GM12878 (cell line): ENCODE data around the gene RRP15. TPM values are rescaled to one million over a fixed set of nuclear protein-coding genes. Genes with fewer than 3 reads are reported as not detected.
A peak's percentile ranks its signal among the peaks of the same experiment; 100 is the strongest.

Experiments
- EP300 ChIP-seq, 2 experiments: fragments of 150-350 bp in 1 of 2; IDR thresholded peaks; 2 replicates each; pipeline ENCODE4 v1.6.1; 2011 to 2012; ENCODE audit warnings: low read depth in 2 of 2, low read length in 2 of 2, borderline replicate concordance in 1 of 2, improper control_type of control experiment in 1 of 2, inconsistent platforms in 1 of 2; ENCODE audit not compliant: control insufficient read depth in 1 of 2
- HDAC2 ChIP-seq: fragments of 200-600 bp; sonication (generic); IDR thresholded peaks from 2 replicates; pipeline ENCODE4 v1.6.1; 2017
- KAT2A ChIP-seq: conservative IDR thresholded peaks from 2 replicates; pipeline ENCODE4 v1.6.1; 2011; ENCODE audit warnings: low read depth, low read length; ENCODE audit not compliant: control insufficient read depth
- RCOR1 ChIP-seq: conservative IDR thresholded peaks from 2 replicates; pipeline ENCODE4 v1.6.1; 2012; ENCODE audit warnings: low read depth, low read length, improper control_type of control experiment
- RUNX3 ChIP-seq: IDR thresholded peaks from 2 replicates; pipeline ENCODE4 v1.6.1; 2012; ENCODE audit warnings: low read length, inconsistent platforms
- STAT3 ChIP-seq: IDR thresholded peaks from 2 replicates; pipeline ENCODE4 v1.6.1; 2011; ENCODE audit warnings: low read depth, low read length, improper control_type of control experiment
- YY1 ChIP-seq: IDR thresholded peaks from 2 replicates; pipeline ENCODE4 v1.6.1; 2011; ENCODE audit warnings: low read depth, mild to moderate bottlenecking, low read length
- ZNF207 ChIP-seq: fragments of 450-650 bp; IDR thresholded peaks from 2 replicates; pipeline ENCODE4 v1.6.1; 2014; ENCODE audit warnings: antibody characterized with exemption, mild to moderate bottlenecking, borderline replicate concordance
- ZNF217 ChIP-seq: fragments of 450-650 bp; IDR thresholded peaks from 2 replicates; pipeline ENCODE4 v1.6.1; 2017; ENCODE audit warnings: antibody characterized with exemption, mild to moderate bottlenecking
- ZNF384 ChIP-seq: IDR thresholded peaks from 2 replicates; pipeline ENCODE4 v1.6.1; 2012; ENCODE audit warnings: low read depth, mild to moderate bottlenecking, low read length, improper control_type of control experiment, borderline replicate concordance
- polyA plus RNA-seq, 11 experiments: library from polyadenylated mRNA; depleted of rRNA in 4 of 11; unstranded in 6 of 11; stranded (reverse) in 5 of 11; fragments of >200 nt; fragmentation: Nextera tagmentation in 4 of 11; fragmentation: Illumina TruSeq in 1 of 11; extraction: Ambion mirVana in 4 of 11; extraction: Trizol in 1 of 11; gene quantifications; 1 replicate in 1 of 11; 2 replicates in 10 of 11; pipeline versions ENCODE4 v1.2.1 to v1.2.3, GENCODE V29; 2011 to 2016; ENCODE audit warnings: inconsistent platforms in 2 of 11, missing spikeins in 2 of 11, low read depth in 1 of 11
- total RNA-seq, 4 experiments: library from RNA; depleted of rRNA in 3 of 4; stranded (reverse); fragments of >200 nt in 3 of 4; fragmentation: Illumina TruSeq in 1 of 4; extraction: Trizol in 1 of 4; gene quantifications; 2 replicates each; pipeline versions ENCODE4 v1.2.1 to v1.2.3, GENCODE V29; 2013 to 2021
- TF ChIP-seq, protein P1 (sequence below): fragments of 450-650 bp; IDR thresholded peaks from 2 replicates; pipeline ENCODE4 v1.6.1; 2016; ENCODE audit warnings: mild to moderate bottlenecking, moderate library complexity, borderline replicate concordance
- TF ChIP-seq, protein P2 (sequence below): fragments of 450-650 bp; IDR thresholded peaks from 2 replicates; pipeline ENCODE4 v1.6.1; 2018; ENCODE audit warnings: borderline replicate concordance, mild to moderate bottlenecking; ENCODE audit not compliant: partially characterized antibody
- TF ChIP-seq, protein P3 (sequence below): fragments of 450-650 bp; formaldehyde crosslinking; IDR thresholded peaks from 2 replicates; pipeline ENCODE4 v1.5.0; 2022; ENCODE audit warnings: mild to moderate bottlenecking, missing genetic modification characterization
- TF ChIP-seq, protein P4 (sequence below): fragments of 450-650 bp; IDR thresholded peaks from 2 replicates; pipeline ENCODE4 v1.6.1; 2017; ENCODE audit warnings: mild to moderate bottlenecking, moderate library complexity

Gene RRP15
- total and polyA plus RNA-seq, 10 of the 15 experiments (the other 5 are each of a cell fraction or from before 2014, with no cell fraction given): 5.6 to 37.8 (median 19.1) TPM

DNA sequence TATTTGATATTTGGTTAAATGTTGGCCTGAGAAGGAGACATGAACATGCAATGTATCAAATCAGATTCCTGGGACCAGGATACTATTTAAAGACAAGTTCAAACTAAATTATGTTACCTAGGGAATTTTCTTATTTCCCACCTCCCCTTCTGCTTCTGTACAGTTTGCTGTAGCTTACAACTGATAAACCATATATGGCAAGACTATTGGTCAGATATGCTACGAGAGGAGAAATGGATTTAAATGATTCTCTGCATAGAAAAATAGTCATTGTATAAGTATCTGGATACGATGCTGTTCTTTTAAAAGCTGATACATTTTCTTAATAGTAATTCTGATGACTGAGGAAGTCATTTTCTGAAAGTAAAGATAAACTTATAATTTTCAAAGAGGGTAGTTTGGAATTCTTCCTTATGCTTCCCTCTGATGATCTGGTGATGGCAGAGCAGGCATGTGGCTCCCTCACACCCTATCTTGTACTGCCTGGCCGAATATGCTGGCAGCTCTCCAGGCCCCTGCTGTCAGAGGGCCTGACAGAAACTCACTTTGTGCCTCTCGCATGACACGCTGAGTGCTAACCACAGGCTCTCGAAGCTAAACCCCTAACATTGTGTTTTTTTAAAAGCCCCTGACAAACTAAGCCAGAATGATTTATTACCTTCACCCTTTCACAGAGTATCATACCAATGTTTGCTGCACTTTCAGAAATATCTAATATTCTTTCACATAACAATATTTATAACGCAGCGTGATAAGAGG is 19.4 kb downstream of the RRP15 start (continued):
- TF ChIP-seq, protein P1, sequence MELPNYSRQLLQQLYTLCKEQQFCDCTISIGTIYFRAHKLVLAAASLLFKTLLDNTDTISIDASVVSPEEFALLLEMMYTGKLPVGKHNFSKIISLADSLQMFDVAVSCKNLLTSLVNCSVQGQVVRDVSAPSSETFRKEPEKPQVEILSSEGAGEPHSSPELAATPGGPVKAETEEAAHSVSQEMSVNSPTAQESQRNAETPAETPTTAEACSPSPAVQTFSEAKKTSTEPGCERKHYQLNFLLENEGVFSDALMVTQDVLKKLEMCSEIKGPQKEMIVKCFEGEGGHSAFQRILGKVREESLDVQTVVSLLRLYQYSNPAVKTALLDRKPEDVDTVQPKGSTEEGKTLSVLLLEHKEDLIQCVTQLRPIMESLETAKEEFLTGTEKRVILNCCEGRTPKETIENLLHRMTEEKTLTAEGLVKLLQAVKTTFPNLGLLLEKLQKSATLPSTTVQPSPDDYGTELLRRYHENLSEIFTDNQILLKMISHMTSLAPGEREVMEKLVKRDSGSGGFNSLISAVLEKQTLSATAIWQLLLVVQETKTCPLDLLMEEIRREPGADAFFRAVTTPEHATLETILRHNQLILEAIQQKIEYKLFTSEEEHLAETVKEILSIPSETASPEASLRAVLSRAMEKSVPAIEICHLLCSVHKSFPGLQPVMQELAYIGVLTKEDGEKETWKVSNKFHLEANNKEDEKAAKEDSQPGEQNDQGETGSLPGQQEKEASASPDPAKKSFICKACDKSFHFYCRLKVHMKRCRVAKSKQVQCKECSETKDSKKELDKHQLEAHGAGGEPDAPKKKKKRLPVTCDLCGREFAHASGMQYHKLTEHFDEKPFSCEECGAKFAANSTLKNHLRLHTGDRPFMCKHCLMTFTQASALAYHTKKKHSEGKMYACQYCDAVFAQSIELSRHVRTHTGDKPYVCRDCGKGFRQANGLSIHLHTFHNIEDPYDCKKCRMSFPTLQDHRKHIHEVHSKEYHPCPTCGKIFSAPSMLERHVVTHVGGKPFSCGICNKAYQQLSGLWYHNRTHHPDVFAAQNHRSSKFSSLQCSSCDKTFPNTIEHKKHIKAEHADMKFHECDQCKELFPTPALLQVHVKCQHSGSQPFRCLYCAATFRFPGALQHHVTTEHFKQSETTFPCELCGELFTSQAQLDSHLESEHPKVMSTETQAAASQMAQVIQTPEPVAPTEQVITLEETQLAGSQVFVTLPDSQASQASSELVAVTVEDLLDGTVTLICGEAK: no peak
- no peak for TF ChIP-seq ZNF207
- TF ChIP-seq RUNX3: 0 out of 2 replicates have a peak, but pooled peaks have one; percentile 41
- TF ChIP-seq, protein P2, sequence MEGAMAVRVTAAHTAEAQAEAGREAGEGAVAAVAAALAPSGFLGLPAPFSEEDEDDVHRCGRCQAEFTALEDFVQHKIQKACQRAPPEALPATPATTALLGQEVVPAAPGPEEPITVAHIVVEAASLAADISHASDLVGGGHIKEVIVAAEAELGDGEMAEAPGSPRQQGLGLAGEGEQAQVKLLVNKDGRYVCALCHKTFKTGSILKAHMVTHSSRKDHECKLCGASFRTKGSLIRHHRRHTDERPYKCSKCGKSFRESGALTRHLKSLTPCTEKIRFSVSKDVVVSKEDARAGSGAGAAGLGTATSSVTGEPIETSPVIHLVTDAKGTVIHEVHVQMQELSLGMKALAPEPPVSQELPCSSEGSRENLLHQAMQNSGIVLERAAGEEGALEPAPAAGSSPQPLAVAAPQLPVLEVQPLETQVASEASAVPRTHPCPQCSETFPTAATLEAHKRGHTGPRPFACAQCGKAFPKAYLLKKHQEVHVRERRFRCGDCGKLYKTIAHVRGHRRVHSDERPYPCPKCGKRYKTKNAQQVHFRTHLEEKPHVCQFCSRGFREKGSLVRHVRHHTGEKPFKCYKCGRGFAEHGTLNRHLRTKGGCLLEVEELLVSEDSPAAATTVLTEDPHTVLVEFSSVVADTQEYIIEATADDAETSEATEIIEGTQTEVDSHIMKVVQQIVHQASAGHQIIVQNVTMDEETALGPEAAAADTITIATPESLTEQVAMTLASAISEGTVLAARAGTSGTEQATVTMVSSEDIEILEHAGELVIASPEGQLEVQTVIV: no peak
- peak; percentile 20; the same call in 1 of the 2 replicates for TF ChIP-seq ZNF384
- no peak for TF ChIP-seq RCOR1
- no peak for TF ChIP-seq KAT2A
- 0 out of 4 replicates have a peak, but pooled peaks of 1 of the 2 experiments have one; percentile 30 for TF ChIP-seq EP300 (IDR thresholded peaks at IDR 0.05; ENCODE audit: borderline replicate concordance in 1 of 2, control insufficient read depth in 1 of 2, low read depth in 2 of 2, low read length in 2 of 2)
- TF ChIP-seq, protein P3, sequence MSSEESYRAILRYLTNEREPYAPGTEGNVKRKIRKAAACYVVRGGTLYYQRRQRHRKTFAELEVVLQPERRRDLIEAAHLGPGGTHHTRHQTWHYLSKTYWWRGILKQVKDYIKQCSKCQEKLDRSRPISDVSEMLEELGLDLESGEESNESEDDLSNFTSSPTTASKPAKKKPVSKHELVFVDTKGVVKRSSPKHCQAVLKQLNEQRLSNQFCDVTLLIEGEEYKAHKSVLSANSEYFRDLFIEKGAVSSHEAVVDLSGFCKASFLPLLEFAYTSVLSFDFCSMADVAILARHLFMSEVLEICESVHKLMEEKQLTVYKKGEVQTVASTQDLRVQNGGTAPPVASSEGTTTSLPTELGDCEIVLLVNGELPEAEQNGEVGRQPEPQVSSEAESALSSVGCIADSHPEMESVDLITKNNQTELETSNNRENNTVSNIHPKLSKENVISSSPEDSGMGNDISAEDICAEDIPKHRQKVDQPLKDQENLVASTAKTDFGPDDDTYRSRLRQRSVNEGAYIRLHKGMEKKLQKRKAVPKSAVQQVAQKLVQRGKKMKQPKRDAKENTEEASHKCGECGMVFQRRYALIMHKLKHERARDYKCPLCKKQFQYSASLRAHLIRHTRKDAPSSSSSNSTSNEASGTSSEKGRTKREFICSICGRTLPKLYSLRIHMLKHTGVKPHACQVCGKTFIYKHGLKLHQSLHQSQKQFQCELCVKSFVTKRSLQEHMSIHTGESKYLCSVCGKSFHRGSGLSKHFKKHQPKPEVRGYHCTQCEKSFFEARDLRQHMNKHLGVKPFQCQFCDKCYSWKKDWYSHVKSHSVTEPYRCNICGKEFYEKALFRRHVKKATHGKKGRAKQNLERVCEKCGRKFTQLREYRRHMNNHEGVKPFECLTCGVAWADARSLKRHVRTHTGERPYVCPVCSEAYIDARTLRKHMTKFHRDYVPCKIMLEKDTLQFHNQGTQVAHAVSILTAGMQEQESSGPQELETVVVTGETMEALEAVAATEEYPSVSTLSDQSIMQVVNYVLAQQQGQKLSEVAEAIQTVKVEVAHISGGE (CRISPR knock-in tag): no peak
- TF ChIP-seq, protein P4, sequence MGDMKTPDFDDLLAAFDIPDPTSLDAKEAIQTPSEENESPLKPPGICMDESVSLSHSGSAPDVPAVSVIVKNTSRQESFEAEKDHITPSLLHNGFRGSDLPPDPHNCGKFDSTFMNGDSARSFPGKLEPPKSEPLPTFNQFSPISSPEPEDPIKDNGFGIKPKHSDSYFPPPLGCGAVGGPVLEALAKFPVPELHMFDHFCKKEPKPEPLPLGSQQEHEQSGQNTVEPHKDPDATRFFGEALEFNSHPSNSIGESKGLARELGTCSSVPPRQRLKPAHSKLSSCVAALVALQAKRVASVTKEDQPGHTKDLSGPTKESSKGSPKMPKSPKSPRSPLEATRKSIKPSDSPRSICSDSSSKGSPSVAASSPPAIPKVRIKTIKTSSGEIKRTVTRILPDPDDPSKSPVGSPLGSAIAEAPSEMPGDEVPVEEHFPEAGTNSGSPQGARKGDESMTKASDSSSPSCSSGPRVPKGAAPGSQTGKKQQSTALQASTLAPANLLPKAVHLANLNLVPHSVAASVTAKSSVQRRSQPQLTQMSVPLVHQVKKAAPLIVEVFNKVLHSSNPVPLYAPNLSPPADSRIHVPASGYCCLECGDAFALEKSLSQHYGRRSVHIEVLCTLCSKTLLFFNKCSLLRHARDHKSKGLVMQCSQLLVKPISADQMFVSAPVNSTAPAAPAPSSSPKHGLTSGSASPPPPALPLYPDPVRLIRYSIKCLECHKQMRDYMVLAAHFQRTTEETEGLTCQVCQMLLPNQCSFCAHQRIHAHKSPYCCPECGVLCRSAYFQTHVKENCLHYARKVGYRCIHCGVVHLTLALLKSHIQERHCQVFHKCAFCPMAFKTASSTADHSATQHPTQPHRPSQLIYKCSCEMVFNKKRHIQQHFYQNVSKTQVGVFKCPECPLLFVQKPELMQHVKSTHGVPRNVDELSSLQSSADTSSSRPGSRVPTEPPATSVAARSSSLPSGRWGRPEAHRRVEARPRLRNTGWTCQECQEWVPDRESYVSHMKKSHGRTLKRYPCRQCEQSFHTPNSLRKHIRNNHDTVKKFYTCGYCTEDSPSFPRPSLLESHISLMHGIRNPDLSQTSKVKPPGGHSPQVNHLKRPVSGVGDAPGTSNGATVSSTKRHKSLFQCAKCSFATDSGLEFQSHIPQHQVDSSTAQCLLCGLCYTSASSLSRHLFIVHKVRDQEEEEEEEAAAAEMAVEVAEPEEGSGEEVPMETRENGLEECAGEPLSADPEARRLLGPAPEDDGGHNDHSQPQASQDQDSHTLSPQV: no peak
- no peak for TF ChIP-seq STAT3
- no peak for TF ChIP-seq ZNF217
- TF ChIP-seq HDAC2: no peak
- no peak for TF ChIP-seq YY1
